Activated CD8-positive, alpha-beta memory T cell treated with anti-CD3 and anti-CD28 coated beads for 4 hours (primary cell): Measurements from ENCODE around the gene ACYP2.
A peak's percentile ranks its signal among the peaks of the same experiment; 100 is the strongest.
"Not testable (repeated sequence)": the region's sequence is repeated elsewhere in the genome, so short reads cannot be mapped to it uniquely, and the experiment has no call there.

Source experiments
- DNase-seq, 2 donors: peaks; one replicate each; pipeline ENCODE4 v3.0.0-alpha.2; 2020; ENCODE audit warnings: low read depth in 2 of 2

Gene ACYP2

DNA sequence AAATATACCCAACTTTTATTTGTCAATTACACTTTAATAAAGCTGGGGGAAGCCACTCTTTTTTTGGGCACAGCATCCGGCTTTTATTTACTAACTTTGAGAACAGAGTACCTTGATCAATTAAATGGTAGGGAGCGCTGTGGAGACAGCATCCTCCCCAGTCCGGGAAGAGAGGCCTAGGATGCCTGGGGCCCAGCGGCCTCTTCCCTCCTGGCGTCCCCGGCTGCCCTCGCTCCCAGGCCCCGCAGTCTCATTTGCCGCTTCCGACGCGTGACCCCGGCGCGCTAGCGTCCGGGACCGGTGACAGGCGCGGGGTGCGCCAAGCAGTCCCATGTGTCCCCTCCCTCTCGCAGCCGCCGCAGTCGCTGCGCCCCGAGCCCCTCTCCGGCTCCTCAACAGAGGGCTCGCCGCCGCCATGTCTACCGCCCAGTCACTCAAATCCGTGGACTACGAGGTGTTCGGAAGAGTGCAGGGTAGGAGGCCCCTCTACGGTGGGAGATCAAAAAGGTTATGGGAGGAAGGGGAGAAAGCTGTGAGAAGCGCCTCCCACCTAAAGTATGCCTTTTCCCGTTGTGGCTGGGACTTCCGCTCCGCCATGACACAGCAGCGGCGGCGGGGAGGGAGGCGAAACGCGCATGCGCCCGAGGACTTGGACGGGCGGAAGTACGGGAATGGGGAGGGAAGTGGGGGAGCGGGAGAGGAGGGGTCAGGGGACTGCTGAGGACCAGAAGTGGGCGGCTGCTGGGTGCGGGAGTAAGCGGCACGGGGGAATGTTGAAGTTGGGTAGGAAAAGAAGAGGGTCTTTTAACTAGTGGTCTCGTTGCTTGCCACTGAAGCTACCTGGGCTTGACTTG is at the start of gene ACYP2:
Gene ACYP2, plus strand, starts transcription at position 332 of the 854 bp plus-strand sequence.
- DNase-seq: peak; percentile 82 to 86

DNA sequence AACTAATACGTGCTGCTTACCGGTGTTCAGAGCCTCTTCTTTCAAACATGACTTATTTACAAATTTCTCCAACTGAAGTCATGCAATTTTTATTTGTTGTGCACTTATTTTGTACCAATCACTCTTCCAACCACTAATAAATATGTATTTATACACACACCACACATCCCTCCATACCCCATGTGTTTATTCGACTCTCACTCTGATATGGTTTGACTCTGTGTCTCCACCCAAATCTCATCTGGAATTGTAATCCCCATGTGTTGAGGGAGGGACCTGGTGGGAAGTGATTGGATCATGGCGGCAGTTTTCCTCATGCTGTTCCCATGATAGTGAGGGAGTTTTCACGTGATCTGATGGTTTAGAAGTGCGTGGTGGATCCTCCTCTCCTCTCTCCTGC is 49.5 kb upstream of the ACYP2 start:
- no peak for DNase-seq

DNA sequence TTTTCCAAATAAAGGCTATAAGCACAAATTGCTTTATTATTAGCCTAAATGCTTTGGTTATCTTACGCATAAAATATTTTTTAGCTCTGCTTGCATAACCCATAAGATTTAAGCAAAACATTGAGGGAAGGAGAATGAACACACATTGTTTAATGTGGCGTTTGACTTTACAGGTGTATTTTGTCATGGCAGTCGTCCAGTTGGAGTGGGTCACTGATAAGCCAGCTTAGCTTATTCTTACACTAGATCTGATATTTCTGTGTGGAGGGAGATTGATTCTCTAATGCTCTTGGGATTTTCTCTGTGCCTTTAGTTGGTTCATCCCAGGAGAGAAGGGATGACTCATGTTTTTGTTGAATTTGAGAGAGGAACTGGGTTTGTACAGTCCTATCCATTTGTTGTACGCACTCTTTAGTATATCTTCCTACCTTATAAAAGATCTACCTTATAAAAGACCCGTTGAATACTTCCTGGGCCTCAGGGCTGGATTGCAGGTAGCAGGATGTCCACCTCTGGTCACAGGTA is 47.5 kb upstream of the ACYP2 start:
- no peak for DNase-seq

DNA sequence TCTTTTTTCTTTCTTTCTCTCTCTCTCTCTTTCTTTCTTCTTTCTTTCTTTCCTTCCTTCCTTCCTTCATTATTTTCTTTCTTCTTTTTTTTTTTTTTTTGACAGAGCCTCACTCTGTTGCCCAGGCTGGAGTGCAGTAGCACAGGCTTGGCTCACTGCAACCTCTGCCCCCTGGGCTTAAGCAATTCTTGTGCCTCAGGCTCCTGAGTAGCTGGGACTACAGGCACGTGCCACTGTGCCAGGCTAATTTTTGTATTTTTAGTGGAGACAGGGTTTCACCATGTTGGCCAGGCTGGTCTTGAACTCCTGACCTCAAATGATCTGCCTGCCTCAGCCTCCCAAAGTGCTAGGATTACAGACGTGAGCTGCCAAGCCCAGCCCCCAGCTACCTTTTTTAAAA is 42.9 kb upstream of the ACYP2 start:
- not testable (repeated sequence) for DNase-seq

DNA sequence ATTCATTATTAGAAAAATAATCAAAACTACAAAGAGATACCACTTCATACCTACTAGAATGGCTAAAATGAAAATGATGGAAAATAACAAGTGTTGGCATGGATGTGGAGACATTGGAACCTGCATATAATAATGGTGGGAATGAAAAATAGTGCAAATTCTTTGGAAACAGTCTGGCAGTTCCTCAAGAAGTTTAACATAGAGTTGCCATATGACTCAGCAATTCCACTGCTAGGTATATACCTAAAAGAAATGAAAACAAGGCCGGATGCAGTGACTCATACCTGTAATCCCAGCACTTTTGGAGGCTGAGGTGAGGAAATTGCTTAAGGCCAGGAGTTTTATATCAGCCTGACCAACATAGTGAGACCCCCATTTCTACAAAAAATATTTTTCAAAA is 41.6 kb upstream of the ACYP2 start:
- DNase-seq: no peak

DNA sequence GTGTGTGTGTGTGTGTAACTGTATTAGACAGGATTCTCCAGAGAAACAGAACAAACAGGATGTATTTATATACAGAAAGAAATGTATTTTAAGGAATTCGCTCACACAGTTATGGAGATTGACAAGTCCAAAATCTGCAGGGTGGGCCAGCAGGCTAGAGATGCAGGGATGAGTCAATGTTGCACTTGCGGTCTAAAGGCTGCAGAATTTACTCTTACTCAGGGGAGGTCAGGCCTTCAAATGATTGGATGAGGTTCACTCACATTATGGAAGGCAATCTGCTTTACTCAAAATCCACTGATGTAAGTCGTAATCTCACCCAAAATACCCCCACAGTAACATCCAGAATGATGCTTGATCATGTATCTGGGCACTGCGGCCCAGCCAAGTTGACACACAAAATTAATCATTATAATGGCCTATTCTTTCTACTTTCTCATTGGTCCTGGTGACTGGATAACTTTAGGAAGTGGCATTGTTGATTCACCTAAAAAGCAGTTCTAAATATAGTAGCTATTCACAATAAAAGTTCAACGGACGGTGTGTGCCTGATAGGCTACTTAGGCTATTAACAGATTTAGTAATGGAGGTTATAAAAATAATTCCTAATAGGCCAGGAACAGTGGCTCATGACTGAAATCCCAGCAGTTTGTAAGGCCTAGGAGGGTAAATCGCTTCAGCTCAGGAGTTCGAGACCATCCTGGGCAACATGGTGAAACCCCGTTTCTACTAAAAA is 40.6 kb upstream of the ACYP2 start:
- no peak for DNase-seq

DNA sequence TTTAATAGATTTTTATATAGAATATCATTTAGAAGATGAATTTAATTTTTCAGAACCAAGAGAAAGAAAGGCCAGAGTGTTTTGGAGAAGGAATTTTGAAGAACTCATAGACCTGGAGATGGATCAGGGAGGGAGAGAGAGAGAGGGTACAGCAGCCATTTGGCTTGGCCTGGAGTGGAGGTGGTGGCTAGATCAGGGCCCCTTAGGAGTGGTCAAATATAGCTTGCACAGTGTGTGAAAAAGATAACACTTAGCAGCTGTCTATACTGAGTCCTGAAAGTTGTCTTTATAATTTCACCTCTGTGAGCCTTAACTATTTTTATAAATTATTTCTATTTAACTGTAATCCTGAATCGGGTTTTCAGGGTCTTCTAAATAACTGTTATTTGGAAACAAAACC is 38.8 kb upstream of the ACYP2 start:
- no peak for DNase-seq

DNA sequence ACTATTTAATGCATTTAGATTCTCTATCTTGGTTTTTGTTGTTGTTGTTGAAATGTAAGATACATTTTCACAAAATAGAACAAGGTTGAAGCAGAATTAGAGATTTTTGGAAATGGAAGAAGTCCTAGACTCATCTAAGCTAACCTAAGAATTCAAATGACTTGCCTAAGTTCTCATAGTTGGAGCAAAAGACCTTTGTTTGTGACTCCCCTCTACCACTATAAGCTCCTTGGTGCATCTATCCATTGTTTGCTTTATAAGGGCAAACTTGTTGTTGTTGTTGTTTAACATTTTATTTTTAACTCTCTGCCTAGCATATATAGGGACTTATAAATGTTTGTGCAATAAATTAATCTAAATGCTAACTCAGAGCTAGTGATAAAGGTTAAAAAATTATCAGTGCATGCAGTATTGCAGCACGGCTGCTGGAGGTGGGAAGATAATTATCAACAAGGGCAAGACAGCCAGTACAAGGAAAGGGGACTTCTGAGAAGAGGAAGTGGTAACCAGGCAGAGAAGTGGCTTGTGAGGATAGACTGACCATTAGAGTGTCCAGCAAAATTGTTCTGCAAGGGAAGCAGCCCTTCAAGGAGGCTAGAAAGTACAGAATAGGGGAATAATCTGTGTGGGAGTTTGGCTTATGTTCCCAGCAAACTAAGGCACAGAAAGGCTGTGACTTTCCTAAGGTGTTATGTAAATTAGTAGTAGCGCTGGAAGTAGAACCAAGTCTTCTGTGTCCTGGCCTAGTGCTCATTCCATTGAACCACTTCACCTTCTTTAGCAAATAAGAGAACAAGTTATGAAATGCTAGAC is 38.1 kb upstream of the ACYP2 start:
- DNase-seq: no peak

DNA sequence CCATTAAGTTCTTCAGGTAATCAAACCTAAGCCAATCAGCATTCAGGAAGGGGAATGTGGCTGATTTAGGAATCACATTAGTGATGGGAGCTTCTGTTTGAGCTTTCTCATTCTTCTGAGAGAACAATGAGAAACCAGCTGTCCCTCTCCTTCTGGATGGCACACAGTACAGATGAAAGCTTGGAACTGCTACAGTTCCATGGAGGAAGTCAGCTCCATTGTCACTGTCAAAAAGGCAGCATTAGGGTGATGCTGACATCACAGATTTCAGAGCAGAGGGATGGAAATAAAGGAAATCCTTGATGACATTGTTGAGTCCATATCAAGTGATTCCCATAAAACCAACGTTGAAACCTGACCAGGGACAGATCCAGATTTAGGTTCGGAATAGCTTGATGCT is 36.1 kb upstream of the ACYP2 start:
- DNase-seq: no peak

DNA sequence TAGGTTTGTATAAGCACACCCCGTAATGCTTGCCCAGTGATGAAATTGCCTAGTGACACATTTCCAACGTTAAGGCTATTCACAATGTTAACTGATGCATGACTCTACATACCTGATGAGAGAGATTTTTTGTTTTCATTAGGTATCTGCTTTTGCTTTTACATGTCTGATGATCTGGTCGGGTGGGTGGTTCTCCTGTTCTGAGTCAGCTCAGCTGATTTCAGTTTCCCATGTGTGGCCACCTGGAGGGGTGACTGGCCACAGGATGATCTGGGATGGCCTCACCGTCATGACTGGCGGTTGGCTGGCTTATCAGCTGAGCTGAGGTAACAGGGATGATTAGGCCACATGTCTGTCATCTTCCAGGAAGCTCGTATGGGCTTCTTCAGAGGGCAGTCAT is 33.8 kb upstream of the ACYP2 start:
- no peak for DNase-seq

DNA sequence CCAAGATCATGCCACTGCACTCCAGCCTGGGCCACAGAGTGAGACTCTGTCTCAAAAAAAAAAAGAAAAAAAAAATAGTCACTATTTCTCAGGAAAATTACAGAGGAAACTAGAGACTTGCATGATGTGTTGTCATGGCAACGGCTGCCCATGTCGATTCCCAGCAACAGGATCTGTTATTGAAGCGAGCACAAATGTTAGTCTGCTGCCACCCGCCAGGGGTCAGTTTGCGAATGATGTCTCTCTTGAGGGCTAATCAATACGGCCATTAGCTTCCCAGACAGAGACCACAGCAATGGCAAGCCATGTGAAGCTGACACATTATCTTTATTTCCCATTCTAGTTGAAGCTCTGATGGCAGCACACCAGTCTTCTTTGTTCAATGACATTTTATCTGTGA is 32.4 kb upstream of the ACYP2 start:
- no peak for DNase-seq

DNA sequence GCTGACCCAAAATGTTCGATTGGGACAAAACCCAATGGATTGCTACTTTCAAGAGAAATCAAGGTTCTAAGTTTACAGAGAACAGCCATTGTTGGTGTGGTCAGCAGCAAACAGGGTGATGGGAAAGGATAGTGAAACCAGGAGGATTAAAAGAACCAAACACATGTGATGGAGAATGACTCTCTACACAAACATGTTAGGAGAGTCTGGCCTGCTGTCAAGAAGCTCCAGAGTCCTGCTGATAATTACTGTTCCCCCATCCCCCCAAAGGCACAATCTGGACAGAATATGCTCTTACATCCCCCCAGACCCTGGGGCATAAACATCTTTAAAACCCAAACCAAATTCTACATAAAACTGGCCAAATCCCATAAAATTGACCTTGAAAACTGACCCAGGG is 32.0 kb upstream of the ACYP2 start:
- no peak for DNase-seq

DNA sequence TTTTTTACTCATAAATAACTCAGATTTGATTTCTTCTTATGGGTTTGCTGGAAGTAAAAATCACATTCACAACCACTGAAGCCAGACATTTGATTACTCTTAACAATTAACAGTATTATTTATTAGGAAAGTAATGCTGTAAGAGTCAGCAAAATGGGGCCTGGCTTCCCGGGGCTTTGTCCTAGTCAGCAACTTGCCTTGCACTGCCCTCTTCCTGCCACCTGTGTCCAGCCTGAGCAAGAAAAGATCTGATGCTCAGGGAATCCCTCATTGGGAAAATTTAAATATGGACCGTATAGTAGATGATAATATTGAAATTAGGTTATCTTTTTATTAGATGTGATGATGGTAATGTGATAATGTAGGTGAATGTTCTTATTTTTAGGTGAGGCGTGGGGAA is 30.8 kb upstream of the ACYP2 start:
- DNase-seq: no peak

DNA sequence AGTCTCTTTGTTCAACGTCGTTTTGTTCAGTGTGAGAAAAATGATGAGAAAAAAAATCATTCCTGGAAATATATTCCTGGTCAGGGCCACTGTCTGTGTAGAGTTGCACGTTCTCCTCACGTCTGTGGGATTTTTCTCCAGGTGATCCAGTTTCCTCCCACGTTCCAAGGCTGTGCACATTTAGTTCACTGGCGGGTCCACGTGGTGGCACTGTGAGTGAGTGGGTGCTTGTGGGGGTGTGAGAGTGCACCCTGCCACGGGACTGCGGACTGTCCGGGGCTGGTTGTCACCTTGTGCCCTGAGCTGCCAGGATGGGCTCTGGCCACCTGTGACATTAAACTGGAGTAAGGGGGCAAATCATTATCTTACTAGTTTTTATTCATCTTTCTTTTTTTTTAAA is 30.3 kb upstream of the ACYP2 start:
- DNase-seq: no peak

DNA sequence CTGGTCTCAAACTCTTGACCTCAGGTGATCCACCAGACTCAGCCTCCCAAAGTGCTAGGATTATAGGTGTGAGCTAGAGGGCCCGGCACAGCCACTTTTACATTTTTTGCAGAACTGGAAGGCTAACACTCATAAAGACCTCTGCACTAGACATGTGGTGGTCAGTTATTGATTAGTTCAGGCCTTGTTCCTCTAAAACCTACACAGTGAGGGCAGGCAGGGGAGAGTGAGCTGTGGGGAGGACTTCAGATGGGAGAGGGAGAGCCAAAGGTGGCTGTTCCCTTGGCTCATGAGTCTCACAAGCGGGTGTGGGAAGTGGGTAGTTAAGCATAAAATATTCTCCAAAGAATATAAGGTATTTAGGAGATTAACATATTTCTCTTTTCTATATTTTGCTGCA is 29.3 kb upstream of the ACYP2 start:
- no peak for DNase-seq

DNA sequence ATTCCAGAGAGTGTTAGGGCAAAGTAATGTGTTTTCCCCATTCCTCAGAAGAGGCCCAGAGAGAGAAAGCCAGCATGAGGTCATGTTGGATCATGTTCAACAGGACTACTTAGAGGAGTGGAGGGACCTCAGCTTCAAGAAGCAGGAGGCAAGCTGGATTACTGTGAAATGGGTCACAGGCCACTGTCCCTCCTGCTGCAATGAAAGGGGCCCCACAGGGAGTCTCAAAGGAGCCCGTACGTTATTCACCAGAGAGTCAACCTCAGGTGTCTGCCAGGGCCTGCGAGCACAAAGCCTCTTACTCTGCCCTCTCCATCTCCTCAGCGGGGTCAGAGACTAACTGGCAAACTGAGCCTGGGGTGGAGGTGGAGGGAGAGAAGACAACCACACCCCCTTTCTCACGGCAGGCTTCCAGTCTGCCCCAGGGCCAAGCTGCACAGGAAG is 27.2 kb upstream of the ACYP2 start:
- no peak for DNase-seq

DNA sequence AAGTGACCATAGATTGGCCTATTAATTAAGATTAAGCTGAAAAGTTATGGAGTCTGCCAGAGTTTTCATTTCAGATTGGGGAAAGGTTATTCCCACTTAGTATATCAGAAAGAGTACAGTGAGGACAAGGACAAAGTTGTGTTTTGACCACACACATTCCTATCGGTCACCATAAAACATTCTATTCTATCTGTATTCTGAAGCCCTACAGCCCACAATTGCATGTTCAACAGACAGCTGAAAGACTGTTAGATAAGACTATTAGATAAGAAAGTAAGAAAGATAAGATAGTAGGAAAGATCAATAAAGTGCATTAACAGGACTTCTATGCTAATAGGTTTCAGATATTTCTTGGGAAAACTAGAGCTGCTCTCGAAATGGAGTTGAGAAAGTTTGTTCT is 26.7 kb upstream of the ACYP2 start:
- no peak for DNase-seq

DNA sequence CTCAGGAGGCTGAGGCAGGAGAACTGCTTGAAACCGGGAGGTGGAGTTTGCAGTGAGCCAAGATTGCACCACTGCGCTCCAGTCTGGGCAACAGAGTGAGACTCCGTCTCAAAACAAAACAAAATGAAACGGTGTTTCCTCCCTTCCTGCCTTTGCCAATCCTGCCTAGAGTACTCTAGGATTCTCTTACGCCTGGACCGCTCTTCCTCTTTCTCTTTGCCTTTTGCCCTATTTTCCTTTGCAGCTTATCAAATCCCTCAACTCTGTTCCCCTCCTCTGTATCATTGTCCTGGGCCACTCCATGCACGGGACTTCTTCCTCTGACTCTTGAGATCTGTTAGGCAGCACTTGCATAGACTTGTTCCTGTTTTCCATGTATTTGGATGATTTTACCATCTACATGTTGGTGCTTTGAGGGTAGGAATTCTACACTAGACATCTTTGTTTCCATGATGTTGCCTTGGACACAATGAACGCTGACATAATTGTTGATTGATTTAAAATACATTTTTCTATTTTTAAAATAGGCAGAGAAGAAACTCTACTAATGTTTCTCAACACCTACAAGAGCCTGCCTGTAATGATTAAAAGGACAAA is 24.8 kb upstream of the ACYP2 start:
- no peak for DNase-seq

DNA sequence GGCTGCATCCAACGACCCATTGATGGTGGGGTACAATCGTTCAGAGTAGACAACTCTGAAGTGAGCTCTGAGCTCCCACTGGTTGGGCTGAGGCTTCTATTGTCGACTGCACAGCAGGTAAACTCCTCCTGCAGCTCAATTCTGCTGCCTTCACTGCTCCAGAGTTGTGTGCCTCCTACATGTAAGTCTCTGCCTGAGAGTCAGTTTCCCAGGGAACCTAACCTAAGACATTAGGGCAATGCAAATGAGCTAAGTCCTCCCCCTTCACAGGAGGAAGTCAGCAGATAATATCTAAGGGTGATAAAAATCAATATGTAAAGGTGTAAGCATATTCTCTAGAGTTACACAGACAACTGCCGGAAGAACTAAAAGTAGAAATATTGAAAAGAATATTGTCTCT is 22.5 kb upstream of the ACYP2 start:
- DNase-seq: no peak

DNA sequence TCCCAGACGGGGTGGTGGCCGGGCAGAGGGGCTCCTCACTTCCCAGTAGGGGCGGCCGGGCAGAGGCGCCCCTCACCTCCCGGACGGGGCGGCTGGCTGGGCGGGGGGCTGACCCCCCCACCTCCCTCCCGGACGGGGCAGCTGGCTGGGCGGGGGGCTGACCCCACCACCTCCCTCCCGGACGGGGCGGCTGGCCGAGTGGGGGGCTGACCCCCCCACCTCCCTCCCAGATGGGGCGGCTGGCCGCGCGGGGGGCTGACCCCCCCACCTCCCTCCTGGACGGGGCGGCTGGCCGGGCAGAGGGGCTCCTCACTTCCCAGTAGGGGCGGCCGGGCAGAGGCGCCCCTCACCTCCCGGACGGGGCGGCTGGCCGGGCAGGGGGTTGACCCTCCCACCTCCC is 20.0 kb upstream of the ACYP2 start:
- not testable (repeated sequence) for DNase-seq

DNA sequence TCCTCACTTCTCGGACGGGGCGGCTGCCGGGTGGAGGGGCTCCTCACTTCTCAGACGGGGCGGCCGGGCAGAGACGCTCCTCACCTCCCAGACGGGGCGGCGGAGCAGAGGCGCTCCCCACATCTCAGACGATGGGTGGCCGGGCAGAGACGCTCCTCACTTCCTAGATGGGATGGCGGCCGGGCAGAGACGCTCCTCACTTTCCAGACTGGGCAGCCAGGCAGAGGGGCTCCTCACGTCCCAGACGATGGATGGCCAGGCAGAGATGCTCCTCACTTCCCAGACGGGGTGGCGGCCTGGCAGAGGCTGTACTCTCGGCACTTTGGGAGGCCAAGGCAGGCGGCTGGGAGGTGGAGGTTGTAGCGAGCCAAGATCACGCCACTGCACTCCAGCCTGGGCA is 19.3 kb upstream of the ACYP2 start:
- DNase-seq: not testable (repeated sequence)

DNA sequence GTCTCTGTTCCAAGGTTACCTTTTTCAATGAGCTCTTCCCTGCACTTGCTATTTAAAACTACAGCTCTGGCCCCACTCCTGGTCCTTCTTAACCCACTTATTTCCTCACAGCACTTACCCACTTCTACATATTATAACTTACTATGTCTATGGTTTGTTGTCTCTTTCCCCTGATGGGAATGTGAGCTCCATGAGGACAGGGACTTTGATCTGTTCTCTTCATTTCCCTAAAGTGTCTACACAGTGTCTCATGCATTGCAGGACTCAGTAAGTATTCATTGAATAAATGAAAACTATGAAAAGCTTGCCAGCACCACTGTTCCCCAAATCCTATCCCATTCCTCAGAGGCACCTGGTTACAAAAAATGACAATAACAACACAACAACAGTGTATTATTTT is 18.3 kb upstream of the ACYP2 start:
- no peak for DNase-seq
